ENCODE data around the gene IQCF5.

- TF ChIP-seq CTCF (conservative IDR thresholded peaks at IDR 0.05) (no peak), ZFX (IDR thresholded peaks at IDR 0.05) (no peak)
Observed at GRCh38 chr3:51876186-51876585, 785 bp upstream of the IQCF5 start.
